ENCODE data around the gene THEM5.

DNA sequence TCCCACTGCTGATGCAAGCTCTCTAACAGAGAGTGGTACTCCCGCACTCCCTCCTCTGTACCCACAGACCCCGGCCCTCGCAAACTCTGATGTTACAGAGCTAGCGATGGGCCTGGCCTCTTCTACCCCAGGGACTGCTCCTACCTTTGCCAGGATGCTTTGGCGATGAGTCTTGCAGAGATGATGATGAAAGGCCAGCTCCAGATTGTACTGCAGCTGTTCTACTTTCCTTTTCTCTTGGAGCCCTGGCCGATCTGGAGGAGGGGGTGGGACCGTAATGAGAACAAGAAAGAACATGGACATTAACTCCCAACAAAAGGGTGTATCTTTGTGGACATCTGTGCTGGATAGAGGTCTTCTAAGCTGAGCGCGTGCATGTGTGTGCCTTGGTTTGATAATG, 42.3 kb downstream of the THEM5 start:
- TF ChIP-seq, protein P1, sequence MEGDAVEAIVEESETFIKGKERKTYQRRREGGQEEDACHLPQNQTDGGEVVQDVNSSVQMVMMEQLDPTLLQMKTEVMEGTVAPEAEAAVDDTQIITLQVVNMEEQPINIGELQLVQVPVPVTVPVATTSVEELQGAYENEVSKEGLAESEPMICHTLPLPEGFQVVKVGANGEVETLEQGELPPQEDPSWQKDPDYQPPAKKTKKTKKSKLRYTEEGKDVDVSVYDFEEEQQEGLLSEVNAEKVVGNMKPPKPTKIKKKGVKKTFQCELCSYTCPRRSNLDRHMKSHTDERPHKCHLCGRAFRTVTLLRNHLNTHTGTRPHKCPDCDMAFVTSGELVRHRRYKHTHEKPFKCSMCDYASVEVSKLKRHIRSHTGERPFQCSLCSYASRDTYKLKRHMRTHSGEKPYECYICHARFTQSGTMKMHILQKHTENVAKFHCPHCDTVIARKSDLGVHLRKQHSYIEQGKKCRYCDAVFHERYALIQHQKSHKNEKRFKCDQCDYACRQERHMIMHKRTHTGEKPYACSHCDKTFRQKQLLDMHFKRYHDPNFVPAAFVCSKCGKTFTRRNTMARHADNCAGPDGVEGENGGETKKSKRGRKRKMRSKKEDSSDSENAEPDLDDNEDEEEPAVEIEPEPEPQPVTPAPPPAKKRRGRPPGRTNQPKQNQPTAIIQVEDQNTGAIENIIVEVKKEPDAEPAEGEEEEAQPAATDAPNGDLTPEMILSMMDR (conservative IDR thresholded peaks at IDR 0.05 in 1 of 2, IDR thresholded peaks at IDR 0.05 in 1 of 2; ENCODE audit: extremely low read depth in 1 of 2, insufficient read depth in 1 of 2, low read depth in 1 of 2, low read length in 2 of 2): no peak
- no peak for TF ChIP-seq EZH2 (IDR thresholded peaks at IDR 0.05; ENCODE audit: borderline replicate concordance, low read length)

Data from mammary epithelial cell (primary cell).